Nephron progenitor cell (in vitro differentiated cells): ENCODE data around the gene RHOH.

Source experiments
- DNase-seq: peaks from one replicate; pipeline ENCODE4 v3.0.0; 2021
- H3K27ac Mint-ChIP-seq: 2 replicates; pipeline ENCODE4 v1.8.0; 2021; ENCODE audit warnings: mild to moderate bottlenecking, moderate library complexity, mixed read lengths
- H3K27me3 Mint-ChIP-seq: 2 replicates; pipeline ENCODE4 v1.8.0; 2021; ENCODE audit warnings: mild to moderate bottlenecking, low read depth, mixed read lengths; ENCODE audit not compliant: poor library complexity
- H3K36me3 Mint-ChIP-seq: 2 replicates; pipeline ENCODE4 v1.8.0; 2021; ENCODE audit warnings: low read depth, mixed read lengths
- H3K4me1 Mint-ChIP-seq: 2 replicates; pipeline ENCODE4 v1.8.0; 2021; ENCODE audit warnings: mixed read lengths
- H3K4me3 Mint-ChIP-seq: 2 replicates; pipeline ENCODE4 v1.8.0; 2021; ENCODE audit warnings: mild to moderate bottlenecking, moderate library complexity, mixed read lengths
- H3K9me3 Mint-ChIP-seq: 2 replicates; pipeline ENCODE4 v1.8.0; 2021; ENCODE audit warnings: mild to moderate bottlenecking, moderate library complexity, mixed read lengths
- CTCF ChIP-seq: fragments of 200-600 bp; sonication (generic); IDR thresholded peaks from 2 replicates; pipeline ENCODE4 v1.5.0; 2021; ENCODE audit warnings: antibody characterized with exemption

The RHOH gene

DNA sequence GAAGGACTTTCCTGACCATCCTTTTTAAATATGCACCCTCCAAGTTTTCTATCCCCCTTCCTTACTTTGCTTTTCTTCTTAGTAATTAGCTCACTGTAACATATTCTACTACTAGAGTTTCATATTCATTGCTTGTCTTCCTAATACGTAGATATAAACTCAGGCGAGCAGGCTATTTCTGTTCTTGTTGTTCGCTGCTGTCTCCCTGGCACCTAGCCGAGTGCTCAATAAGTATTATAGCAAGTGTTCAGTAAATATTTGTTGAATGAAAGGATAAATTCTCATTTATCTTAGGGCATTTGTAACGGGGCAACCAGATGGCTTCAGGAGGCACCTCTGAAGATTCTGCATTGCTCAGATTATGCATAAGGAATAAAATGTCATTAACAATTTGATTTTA is 6.8 kb upstream of the RHOH start:
- peaks cover 75% of the 10 kb centered on the region for H3K4me1 Mint-ChIP-seq
- no peak overlapping the region for H3K27ac Mint-ChIP-seq
- H3K4me3 Mint-ChIP-seq, result no peak overlapping the region
- peaks cover 5% of the 10 kb centered on the region for H3K27me3 Mint-ChIP-seq
- no peak for TF ChIP-seq CTCF
- H3K9me3 Mint-ChIP-seq, result no peaks in the 10 kb centered on the region
- no peak for DNase-seq
- no peaks in the 10 kb centered on the region for H3K36me3 Mint-ChIP-seq

DNA sequence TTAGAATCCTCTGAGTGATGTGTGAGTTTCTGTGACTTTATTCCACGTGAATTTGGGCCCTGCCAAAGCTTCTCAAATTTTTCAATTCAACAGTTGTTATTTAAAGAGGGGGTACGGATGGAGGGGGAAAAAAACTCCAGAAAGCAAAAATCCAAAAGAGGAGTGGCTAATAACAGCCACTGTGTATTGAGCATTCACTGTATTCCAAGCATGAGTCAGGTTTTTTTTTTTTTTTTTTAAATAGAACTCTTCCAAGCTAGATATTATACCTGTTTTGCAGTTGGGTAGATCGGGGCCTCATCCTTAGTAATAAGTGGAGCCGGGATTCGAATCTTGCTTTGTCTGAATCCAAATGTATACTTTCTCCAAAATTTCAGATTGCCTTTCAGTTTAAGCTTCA is 6.4 kb upstream of the RHOH start:
- no peak for TF ChIP-seq CTCF
- H3K36me3 Mint-ChIP-seq, result no peaks in the 10 kb centered on the region
- no peaks in the 10 kb centered on the region for H3K9me3 Mint-ChIP-seq
- H3K27ac Mint-ChIP-seq, result peak overlapping the region; percentile 83
- peaks cover 78% of the 10 kb centered on the region for H3K4me1 Mint-ChIP-seq
- DNase-seq, result no peak
- H3K4me3 Mint-ChIP-seq, result no peak overlapping the region
- peaks cover 5% of the 10 kb centered on the region for H3K27me3 Mint-ChIP-seq

DNA sequence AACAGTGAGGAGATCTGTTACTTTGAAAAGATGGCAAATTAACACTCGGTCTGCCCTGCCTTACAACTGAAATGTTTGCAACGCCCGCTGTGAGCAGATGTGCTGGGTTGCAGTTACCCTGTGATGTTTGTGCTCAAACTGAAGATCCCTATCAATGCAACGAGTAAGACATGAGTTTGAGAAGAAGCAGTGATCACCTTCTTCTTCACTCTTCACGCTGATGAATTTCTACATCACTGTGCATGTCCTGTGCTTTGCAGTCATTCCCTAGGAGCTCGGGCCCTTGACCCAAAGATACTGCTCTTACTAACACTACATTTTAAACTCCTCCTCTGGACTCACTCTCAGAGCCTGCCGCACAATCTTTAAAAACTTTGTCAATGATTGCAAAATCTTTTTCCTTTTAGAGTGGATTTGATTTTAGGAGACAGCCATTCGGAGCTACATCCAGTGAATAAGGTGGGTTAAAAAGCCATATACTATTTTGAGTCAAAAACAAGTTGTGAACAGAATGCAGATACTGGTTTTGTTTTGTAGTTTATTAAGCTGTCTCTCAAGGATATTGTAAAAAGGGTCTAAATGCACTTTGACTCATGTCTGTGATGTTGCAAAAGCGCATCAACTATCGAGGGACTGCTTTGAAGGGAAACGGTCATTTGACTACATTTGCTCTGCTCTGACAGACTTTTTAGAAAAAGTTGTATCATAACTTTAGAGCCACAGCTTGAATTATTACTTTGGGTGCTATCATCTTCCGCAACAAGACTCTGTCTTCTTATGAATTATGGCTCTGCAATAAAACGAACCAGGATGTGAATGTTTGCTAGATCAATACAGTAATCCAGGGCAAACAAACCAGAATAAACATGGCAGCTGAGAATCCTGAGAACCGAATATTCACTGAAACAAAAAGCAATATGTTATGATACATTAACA is 5.7 kb upstream of the RHOH start:
- Mint-ChIP-seq H3K4me3 (no peak overlapping the region), H3K9me3 (no peaks in the 10 kb centered on the region), H3K4me1 (peaks cover 76% of the 10 kb centered on the region), H3K27me3 (peaks cover 5% of the 10 kb centered on the region), H3K27ac (peak overlapping the region; percentile 83), H3K36me3 (no peaks in the 10 kb centered on the region)
- no peak for DNase-seq
- no peak for TF ChIP-seq CTCF

DNA sequence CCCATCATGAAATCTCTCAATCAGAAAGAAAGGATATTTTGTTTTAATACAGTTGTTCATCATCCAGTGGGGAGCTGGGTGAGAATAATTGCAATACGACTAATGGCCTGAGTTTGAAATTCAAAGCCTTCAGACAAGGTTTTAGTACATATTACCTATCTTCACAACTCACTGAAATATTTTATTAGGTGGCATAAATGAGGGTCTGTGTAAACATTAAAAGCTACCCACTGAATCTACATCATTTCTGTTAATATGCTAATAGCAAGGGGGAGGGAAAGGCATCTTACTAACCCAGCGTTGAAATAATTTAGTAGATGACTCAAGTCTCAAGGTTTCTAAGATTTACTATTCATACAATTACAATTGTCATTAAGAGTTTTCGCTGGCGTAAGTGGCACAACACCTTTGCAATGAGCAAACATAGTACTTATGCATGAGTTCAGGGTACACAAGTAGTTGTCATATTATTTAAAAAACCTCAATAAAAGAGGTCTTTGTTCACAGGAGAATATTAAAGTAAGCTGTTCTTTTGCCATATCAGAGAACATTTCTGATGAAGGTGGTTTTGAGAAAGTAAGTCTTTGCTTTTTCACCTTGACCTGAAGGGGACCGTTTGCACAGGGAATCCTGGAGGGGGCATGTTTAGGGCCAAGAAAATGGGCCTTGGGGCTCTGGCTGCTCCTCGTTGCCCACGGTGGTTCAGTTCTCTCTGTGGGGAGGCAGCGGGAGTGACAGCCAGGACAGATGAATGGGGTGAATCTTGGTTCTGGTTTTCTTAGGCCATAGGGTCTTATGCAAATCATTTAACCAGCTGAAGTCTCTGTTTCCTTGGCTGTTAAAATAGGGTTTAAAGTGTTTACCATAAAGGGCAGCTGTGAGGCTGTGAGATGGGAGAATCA is 4.5 kb upstream of the RHOH start:
- Mint-ChIP-seq H3K36me3 (no peaks in the 10 kb centered on the region), H3K9me3 (no peaks in the 10 kb centered on the region), H3K27ac (peak overlapping the region; percentile 92), H3K27me3 (peaks cover 5% of the 10 kb centered on the region), H3K4me1 (peaks cover 79% of the 10 kb centered on the region), H3K4me3 (peak overlapping the region; percentile 51)
- TF ChIP-seq CTCF, result no peak
- DNase-seq, result no peak

DNA sequence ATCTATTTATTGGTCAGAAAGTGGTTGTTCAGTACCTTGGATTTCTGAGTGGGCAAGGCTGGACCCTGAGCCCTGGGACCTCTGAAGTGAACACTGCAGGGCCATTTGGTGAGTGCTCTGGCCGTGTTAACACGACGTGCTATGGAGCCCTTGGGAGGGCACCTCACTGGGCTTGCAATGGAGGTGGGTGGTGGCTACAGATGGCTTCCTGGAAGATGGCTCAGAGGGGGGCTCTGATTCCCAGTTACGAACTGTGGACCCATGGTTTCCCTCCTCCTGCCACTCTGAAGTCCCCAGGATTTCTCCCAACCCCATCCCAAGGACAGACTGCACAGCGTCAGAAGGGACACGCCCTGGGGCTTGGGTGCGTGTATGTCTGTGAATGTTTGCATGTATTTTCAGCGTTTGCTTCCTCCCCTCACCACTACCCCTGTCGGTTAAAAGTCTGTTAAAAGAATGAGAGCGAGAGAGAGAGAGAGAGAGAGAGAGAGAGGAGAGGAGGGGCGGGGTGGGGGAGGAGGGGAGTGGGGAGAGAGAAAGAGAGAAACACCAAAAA is 3.7 kb upstream of the RHOH start:
- no peaks in the 10 kb centered on the region for H3K36me3 Mint-ChIP-seq
- peaks cover 78% of the 10 kb centered on the region for H3K4me1 Mint-ChIP-seq
- TF ChIP-seq CTCF, result no peak
- peak overlapping the region; percentile 51 for H3K4me3 Mint-ChIP-seq
- H3K27me3 Mint-ChIP-seq, result peaks cover 5% of the 10 kb centered on the region
- peak overlapping the region; percentile 92 for H3K27ac Mint-ChIP-seq
- no peak for DNase-seq
- no peaks in the 10 kb centered on the region for H3K9me3 Mint-ChIP-seq
